T-helper 2 cell treated with Interferon-gamma antibody and Interleukin-4, amounts not matched to agents 100 ng/mL and 5 ng/mL, for 36 hours (primary cell): ENCODE results near the gene DCAF8L2. TPM values are rescaled to one million over a fixed set of nuclear protein-coding genes. Genes with fewer than 3 reads are reported as not detected.
"Not testable (repeated sequence)": the region's sequence is repeated elsewhere in the genome, so short reads cannot be mapped to it uniquely, and the experiment has no call there.

Experiments
- intact Hi-C: fragments of 100-400 bp; cut with micrococcal nuclease; formaldehyde crosslinking; loops from one replicate; pipeline ENCODE4 v1.15.1; 2023
- total RNA-seq: library from RNA; stranded (reverse); gene quantifications from 2 replicates; pipeline ENCODE4 v1.2.3, GENCODE V29; 2022

DCAF8L2 gene
- total RNA-seq, result not detected in 2 replicates

GRCh38 chrX:27590044-27590443 lies at the start of gene DCAF8L2:
DCAF8L2 (plus strand) TSS chrX:27590344; CDS start chrX:27746896, 156,552 bp downstream.
- intact Hi-C loops, result no loop called here

DNA sequence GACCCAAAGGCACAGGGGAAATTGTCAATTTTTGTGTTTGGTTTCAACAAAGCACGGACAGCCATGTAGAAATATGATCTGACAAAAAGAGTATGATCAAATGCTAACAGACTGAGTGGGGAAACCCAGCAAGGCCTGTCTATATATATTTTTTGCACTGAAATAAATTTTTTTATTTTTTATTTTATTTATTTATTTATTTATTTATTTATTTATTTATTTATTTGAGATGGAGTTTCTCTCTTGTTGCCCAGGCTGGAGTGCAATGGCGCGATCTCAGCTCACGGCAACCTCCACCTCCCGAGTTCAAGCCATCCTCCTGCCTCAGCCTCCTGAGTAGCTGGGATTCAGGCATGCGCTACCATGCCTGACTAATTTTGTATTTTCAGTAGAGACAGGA lies 49.0 kb upstream of the DCAF8L2 start:
- intact Hi-C loops, result not testable (repeated sequence)

- intact Hi-C loops, result no loop called here
Observed at GRCh38 chrX:27548624-27549023, 41.5 kb upstream of the DCAF8L2 start.

GRCh38 chrX:27549688-27550087 lies 40.5 kb upstream of the DCAF8L2 start:
- intact Hi-C loops, result no loop called here

DNA sequence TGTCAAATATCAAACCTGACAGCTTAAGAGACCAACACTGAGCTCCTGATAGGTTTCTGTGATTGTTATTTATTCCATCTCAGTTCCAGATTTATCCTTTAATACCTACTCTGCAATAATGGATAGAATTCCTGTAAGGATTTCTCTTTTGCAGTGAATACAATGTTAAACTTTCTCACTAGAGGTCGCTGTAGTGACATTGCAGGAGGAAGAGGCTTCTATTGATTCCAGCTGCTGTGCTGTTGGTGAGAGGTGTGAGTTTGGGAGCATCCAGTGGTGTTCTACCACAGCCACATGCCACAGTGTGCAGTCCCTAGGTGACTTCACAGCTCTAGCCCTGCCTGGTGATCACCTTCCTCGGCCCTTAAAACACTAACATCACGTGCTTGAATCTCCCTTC lies 34.6 kb upstream of the DCAF8L2 start:
- intact Hi-C loops, result no loop called here

- intact Hi-C loops, result no loop called here
Observed at GRCh38 chrX:27565992-27566391, 24.2 kb upstream of the DCAF8L2 start.

GRCh38 chrX:27571164-27571563 lies 19.0 kb upstream of the DCAF8L2 start:
- intact Hi-C loops, result no loop called here

GRCh38 chrX:27575565-27575964 lies 14.6 kb upstream of the DCAF8L2 start:
- intact Hi-C loops, result no loop called here

GRCh38 chrX:27583976-27584375 lies 6.2 kb upstream of the DCAF8L2 start:
- intact Hi-C loops, result no loop called here

DNA sequence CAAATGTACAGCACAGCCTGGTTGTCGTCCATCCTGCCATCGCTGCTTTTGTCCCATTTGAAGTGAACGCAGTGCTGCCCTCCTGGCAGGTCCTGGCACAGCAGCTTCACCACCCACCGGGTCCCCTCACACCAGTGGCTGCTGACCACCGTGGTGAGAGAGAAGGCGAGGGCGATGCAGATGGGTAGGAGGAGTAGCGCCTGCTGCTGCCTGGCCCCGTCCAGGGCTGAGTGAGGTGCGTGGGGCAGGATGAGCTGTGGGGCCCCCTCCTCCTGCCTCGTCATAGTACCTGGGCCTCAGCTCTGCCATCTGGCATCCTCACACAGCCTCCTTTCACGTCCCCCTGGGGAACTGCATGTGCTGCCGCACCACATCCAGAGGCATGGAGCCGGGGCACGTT lies 1.8 kb downstream of the DCAF8L2 start:
- intact Hi-C loops, result no loop called here

- intact Hi-C loops, result no loop called here
Observed at GRCh38 chrX:27597508-27597907, 7.4 kb downstream of the DCAF8L2 start.

DNA sequence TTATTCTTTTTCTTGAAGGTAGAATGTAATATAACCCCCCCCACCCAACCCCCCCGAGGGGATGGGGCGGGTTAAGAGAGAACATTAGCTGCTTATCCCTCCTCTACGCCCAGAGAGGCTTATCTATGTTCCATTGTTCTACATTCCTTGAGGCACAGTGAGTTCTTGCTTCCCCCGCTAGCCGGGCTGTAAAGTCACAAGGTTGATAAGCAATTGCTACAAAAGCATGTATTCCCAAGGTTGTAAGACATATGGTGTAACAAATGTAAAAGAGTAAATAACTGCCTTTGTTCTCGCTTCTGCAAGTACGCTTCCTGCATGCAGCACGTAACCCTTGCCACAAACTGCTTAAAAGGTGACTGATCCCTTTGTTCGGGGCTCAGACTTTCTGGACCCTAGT lies 8.2 kb downstream of the DCAF8L2 start:
- intact Hi-C loops, result no loop called here

DNA sequence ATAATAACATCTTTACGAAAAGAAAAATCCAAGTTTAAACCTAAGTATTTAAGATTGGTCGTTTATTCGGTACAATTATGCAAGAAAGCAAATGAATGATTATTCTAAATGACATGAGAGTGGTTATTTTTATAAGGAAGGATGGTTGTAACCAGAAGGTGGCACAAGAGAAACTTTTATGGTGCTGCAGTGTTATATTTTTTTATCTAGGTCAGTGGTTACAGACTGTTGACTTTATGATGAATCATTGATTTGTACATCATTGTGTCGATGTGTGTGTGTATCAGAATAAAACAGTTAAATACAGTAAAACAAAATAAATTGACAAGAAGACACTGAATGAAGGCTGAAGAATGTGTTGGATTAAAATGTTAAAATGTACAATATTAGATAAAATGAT lies 9.8 kb downstream of the DCAF8L2 start:
- intact Hi-C loops, result no loop called here

- intact Hi-C loops, result no loop called here
Observed at GRCh38 chrX:27600686-27601085, 10.5 kb downstream of the DCAF8L2 start.

DNA sequence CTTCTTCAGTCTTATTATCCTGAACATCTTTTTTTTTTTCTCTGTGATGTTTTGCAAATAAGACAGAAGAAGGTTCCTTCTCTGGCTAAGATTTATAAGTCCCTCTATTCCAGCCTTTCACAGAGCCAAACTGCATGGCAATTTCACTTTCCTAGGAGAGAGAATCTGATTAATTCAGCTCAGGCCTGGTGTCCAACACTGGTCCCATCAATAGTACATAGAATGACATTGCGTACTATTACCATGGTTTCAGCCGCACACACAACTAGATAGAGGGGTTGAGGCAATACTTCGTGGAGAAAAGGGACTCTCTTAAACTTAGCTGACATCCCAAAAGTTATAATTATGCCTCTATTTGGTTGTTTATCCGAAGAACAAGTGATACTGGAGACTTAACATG lies 18.5 kb downstream of the DCAF8L2 start:
- intact Hi-C loops, result no loop called here

GRCh38 chrX:27619459-27619858 lies 29.3 kb downstream of the DCAF8L2 start:
- intact Hi-C loops, result no loop called here

DNA sequence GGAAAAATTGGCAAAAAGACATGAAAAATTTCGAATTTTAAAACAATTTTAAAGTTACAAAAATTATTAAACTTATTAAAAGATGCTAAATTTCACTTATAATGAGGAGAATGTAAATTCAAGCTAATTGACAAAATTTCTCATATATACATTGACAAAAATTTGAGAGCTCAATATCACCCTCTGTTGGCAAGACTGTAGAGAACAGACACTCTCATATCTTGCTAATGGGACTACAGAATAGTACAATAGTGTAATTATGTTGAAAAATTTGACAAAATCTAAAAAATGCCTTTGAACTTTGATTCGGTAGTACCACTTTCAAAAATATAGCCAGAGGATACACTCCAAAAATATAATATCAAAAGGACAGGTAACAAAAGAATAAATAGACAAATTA lies 29.8 kb downstream of the DCAF8L2 start:
- intact Hi-C loops, result no loop called here

DNA sequence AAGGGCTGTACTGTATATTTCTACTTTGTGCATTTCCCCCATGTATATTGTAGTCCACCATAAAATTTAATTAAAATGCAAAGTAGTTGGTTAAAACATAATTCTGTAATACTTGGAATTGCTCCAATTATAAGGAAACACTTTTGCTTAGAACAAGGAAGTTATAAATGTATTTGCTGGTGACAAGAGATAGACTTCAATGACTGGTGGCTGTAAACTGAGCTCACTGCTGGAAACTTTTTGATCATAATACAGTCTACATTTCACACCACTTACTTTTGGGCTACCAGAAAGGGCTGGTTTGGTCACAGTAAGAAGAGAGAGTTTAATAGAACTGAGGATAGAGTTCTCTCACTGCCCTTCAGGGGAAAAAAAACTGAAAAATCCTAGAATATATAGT lies 32.7 kb downstream of the DCAF8L2 start:
- intact Hi-C loops, result no loop called here

DNA sequence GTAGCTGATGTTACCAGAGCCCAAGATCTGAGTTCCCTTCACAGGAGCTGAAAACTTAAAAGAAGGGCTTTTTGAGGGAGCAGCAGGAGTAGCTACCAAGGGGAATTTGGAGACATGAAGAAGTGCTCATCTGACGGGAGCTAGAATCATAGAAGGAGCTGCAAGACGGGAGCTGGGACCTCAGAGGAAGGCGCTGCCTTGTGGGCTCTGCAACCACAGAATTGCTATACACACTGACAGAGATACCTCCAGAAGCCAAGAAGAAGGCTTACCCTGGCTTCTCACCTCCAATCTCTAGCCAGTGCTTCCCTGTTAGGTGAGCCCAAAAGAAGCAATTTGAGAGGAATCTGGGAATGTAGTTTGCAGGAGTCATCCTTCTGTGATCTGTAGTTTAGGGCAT lies 35.9 kb downstream of the DCAF8L2 start:
- intact Hi-C loops, result no loop called here

GRCh38 chrX:27633328-27633727 lies 43.2 kb downstream of the DCAF8L2 start:
- intact Hi-C loops, result no loop called here

DNA sequence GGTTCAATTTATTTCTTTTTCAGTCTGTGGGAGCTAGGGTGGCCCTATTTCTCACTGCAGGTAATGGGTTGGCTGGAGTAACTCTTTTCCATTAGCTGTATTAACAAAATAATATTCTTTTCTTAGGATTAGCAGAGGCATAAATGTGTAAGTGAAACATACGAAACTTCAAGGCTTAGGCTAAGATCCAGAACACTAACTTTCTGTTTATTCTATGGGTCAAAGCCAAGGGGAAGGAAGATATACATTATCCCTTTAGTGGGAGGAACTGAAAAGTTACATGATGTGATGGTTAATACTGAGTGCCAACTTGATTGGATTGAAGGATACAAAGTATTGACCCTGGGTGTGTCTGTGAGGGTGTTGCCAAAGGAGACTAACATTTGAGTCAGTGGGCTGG lies 66.4 kb downstream of the DCAF8L2 start:
- intact Hi-C loops, result no loop called here

DNA sequence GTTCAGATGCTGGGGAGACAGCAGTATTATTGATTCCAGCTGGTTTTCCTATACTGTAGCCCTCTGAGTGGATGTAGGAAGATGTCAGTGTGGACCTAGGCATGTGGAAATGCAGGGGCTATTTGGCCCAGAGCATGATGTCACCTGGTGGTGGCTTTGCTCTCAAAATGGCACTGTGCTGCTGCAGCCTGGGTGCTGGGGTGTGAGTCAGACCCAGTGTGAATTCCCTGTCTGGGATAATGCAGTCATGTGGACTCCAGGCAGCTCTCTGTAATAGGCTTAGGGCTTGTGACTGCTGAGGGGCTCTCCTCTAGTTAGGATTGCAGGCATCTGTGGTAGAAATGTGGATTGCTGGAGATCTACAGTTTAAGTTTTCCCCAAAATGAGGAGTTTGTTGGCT lies 70.7 kb downstream of the DCAF8L2 start:
- intact Hi-C loops, result no loop called here

DNA sequence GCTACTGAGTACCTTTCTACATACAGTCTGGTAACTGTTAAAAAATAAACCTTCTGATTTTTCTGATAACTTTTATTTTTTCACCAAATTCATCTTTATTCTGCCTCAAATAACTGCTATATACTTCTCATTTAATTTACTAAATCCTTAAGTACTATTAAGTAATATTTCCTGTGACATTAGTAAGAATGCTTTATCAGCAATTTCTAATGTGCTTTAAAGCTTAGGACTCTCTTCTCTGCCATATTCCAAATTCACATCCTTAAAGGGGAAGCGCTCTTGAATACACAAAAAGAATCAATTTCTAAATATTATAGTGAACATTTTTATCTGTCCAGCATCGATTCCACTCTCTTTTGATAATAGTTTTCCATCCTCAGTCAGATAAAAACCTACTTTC lies 81.1 kb downstream of the DCAF8L2 start:
- intact Hi-C loops, result no loop called here

DNA sequence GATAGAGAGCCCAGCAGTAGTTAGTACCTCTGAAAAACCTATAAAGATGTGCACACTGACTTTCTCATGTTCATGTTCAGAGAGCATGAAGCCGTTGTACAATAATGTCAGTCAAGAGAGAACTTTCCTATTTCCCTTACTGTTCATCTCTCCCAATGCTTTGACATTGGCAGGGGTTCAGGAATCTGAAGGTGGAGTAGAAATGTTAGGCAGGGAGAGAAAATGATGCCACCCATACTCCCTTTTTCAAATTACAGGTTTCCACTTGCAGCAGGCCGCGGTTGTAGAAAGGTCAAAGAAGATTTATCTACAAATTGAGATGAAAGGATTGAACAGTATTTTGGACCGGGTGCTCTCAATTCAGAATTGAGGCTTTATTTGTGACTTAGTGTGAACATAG lies 84.3 kb downstream of the DCAF8L2 start:
- intact Hi-C loops, result no loop called here
